Measurements from ENCODE around the gene CECR2. TPM values are rescaled to one million over a fixed set of nuclear protein-coding genes. Genes with fewer than 3 reads are reported as not detected.
"Not testable (repeated sequence)": the region's sequence is repeated elsewhere in the genome, so short reads cannot be mapped to it uniquely, and the experiment has no call there.

CECR2 gene
- total and polyA plus RNA-seq, 7 experiments from 2014 or later: 0.08 to 0.37 (median 0.15) TPM; not detected in 4

DNA sequence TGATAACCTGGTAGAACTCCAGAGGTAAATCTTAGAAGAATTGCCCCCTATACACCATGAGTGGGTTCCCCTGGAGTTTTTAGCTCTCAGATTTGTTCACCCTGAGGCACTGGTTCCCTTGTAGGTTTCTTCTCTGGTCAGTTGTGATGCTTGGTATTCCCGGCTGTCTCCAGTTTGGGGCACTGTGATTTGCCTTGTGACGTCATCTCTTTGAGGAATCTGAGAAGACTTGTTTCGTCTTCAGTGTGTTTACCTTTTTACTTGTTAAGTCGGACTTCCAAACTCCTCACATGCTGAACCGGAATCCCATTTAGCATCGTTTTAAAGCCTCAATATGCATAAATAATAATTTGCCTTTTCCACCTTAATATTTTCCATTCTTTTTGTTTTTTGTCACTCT lies 54.4 kb downstream of the CECR2 start:
- CTCF ChIA-PET: no interaction called here
- Mint-ChIP-seq H3K27me3 (peaks cover 0 to 6% (median 5%) of the 10 kb centered on the region in 5 donors), H3K27ac (no peak overlapping the region), H3K4me3 (no peak overlapping the region), H3K9me3 (no peaks in the 10 kb centered on the region), H3K36me3 (no peaks in the 10 kb centered on the region), H3K4me1 (no peaks in the 10 kb centered on the region)
- H3K4me3 ChIP-seq (ENCODE audit: low read length): no peak overlapping the region
- no peaks in the 10 kb centered on the region for H3K9me3 ChIP-seq (ENCODE audit: control insufficient read depth in 2 of 3, low read length in 3 of 3)
- H3K27me3 ChIP-seq (ENCODE audit: control insufficient read depth in 2 of 2, insufficient read depth in 2 of 2, low read length in 2 of 2): no peaks in the 10 kb centered on the region
- no peak for ATAC-seq
- intact Hi-C loops (cut with micrococcal nuclease): no loop called here
- no peak for DNase-seq
- H3K27ac ChIP-seq (ENCODE audit: low read depth, low read length): no peak overlapping the region
- no peaks in the 10 kb centered on the region for H3K36me3 ChIP-seq (ENCODE audit: control insufficient read depth in 2 of 3, insufficient read depth in 3 of 3, low read length in 3 of 3)
- H3K4me1 ChIP-seq (ENCODE audit: control insufficient read depth in 2 of 2, insufficient read depth in 2 of 2, low read length in 2 of 2): no peaks in the 10 kb centered on the region
- POLR2A ChIA-PET: no interaction called here

GRCh38 chr22:17427528-17427927 lies 58.3 kb downstream of the CECR2 start:
- H3K4me3 Mint-ChIP-seq; intact Hi-C loops (cut with micrococcal nuclease); ATAC-seq; H3K9me3 ChIP-seq (ENCODE audit: control insufficient read depth in 2 of 3, low read length in 3 of 3); POLR2A ChIA-PET; H3K27ac ChIP-seq (ENCODE audit: low read depth, low read length); H3K4me1 Mint-ChIP-seq; H3K27me3 ChIP-seq (ENCODE audit: control insufficient read depth in 2 of 2, insufficient read depth in 2 of 2, low read length in 2 of 2); H3K9me3 Mint-ChIP-seq; CTCF ChIA-PET; H3K27ac Mint-ChIP-seq; DNase-seq; H3K4me1 ChIP-seq (ENCODE audit: control insufficient read depth in 2 of 2, insufficient read depth in 2 of 2, low read length in 2 of 2); H3K36me3 Mint-ChIP-seq; H3K4me3 ChIP-seq (ENCODE audit: low read length); H3K36me3 ChIP-seq (ENCODE audit: control insufficient read depth in 2 of 3, insufficient read depth in 3 of 3, low read length in 3 of 3): not testable (repeated sequence)
- peaks cover 6 to 17% (median 13%) of the 10 kb centered on the region in 5 donors for H3K27me3 Mint-ChIP-seq

DNA sequence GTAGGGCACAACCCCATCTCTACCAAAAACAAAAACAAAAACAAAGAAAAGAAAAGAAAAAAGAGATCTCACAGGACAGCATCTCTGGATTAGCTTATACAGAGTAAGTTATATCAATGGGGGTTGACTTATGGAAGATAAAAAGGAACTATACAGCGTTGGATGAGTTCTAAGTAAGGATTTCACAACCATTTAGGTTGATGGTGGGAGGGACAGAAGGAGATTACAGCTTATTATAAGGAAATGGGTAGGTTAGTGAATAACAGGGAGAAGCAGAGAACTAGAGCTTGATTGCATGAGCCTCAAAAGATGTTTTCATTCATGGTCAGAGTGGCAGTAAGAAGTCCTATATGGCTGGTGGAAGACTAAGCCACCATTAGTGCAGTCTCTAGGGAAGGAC lies 60.3 kb downstream of the CECR2 start:
- Mint-ChIP-seq H3K27ac (no peak overlapping the region), H3K9me3 (no peaks in the 10 kb centered on the region)

DNA sequence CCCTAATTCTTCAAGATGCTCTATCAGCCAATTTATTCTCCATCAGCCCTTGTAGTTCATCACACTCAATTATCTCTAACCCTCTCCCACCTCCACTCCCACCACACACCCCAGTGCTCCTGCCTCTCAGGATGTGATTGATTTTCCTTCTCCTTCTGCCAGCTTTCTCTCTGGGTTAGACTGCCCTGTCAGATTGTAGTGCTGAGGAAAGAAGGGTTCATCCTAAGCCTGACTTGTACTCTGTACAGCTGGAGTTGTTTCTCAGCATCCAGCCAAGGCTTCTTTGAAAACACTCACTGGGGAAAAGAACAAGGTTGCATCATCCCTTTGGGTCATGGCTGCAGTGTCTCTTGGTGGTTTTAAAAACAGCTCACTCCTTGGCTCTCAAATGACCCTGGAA lies 61.2 kb downstream of the CECR2 start:
- Histone ChIP-seq H3K36me3 (ENCODE audit: control insufficient read depth in 2 of 3, insufficient read depth in 3 of 3, low read length in 3 of 3) (no peaks in the 10 kb centered on the region), H3K27ac (ENCODE audit: low read depth, low read length) (no peak overlapping the region), H3K27me3 (ENCODE audit: control insufficient read depth in 2 of 2, insufficient read depth in 2 of 2, low read length in 2 of 2) (no peaks in the 10 kb centered on the region), H3K9me3 (ENCODE audit: control insufficient read depth in 2 of 3, low read length in 3 of 3) (no peaks in the 10 kb centered on the region), H3K4me1 (ENCODE audit: control insufficient read depth in 2 of 2, insufficient read depth in 2 of 2, low read length in 2 of 2) (no peaks in the 10 kb centered on the region), H3K4me3 (ENCODE audit: low read length) (no peak overlapping the region)
- H3K27me3 Mint-ChIP-seq: peaks cover 6 to 18% (median 17%) of the 10 kb centered on the region in 5 donors
- no peak overlapping the region for H3K4me3 Mint-ChIP-seq
- H3K9me3 Mint-ChIP-seq: no peaks in the 10 kb centered on the region
- no peaks in the 10 kb centered on the region for H3K36me3 Mint-ChIP-seq
- ATAC-seq: no peak
- no peak overlapping the region for H3K27ac Mint-ChIP-seq
- no peak for DNase-seq
- ChIA-PET CTCF (no interaction called here), POLR2A (no interaction called here)
- peaks cover 0 to 9% (median 0%) of the 10 kb centered on the region in 7 donors for H3K4me1 Mint-ChIP-seq
- intact Hi-C loops (cut with micrococcal nuclease): no loop called here

More for the DNA sequence above, 60.3 kb downstream of the CECR2 start:
- Histone ChIP-seq H3K27me3 (ENCODE audit: control insufficient read depth in 2 of 2, insufficient read depth in 2 of 2, low read length in 2 of 2) (no peaks in the 10 kb centered on the region), H3K4me3 (ENCODE audit: low read length) (no peak overlapping the region), H3K9me3 (ENCODE audit: control insufficient read depth in 2 of 3, low read length in 3 of 3) (no peaks in the 10 kb centered on the region), H3K27ac (ENCODE audit: low read depth, low read length) (no peak overlapping the region), H3K36me3 (ENCODE audit: control insufficient read depth in 2 of 3, insufficient read depth in 3 of 3, low read length in 3 of 3) (no peaks in the 10 kb centered on the region), H3K4me1 (ENCODE audit: control insufficient read depth in 2 of 2, insufficient read depth in 2 of 2, low read length in 2 of 2) (no peaks in the 10 kb centered on the region)
- Mint-ChIP-seq H3K36me3 (no peaks in the 10 kb centered on the region), H3K4me3 (no peak overlapping the region), H3K4me1 (peaks cover 0 to 9% (median 0%) of the 10 kb centered on the region in 7 donors), H3K27me3 (peaks cover 6 to 17% (median 13%) of the 10 kb centered on the region in 5 donors)
- ATAC-seq (no peak), DNase-seq (no peak)
- intact Hi-C loops (cut with micrococcal nuclease): no loop called here
- ChIA-PET CTCF (no interaction called here), POLR2A (no interaction called here)

- H3K27ac ChIP-seq (ENCODE audit: low read depth, low read length): no peak overlapping the region
- DNase-seq (no peak), ATAC-seq (no peak)
- Mint-ChIP-seq H3K4me1 (peaks cover 0 to 9% (median 0%) of the 10 kb centered on the region in 7 donors), H3K9me3 (no peaks in the 10 kb centered on the region), H3K27me3 (peaks cover 6 to 22% (median 15%) of the 10 kb centered on the region in 5 donors), H3K4me3 (no peak overlapping the region), H3K27ac (no peak overlapping the region), H3K36me3 (no peaks in the 10 kb centered on the region)
- CTCF ChIA-PET: no interaction called here
- H3K4me1 ChIP-seq (ENCODE audit: control insufficient read depth in 2 of 2, insufficient read depth in 2 of 2, low read length in 2 of 2): no peaks in the 10 kb centered on the region
- no peaks in the 10 kb centered on the region for H3K27me3 ChIP-seq (ENCODE audit: control insufficient read depth in 2 of 2, insufficient read depth in 2 of 2, low read length in 2 of 2)
- H3K4me3 ChIP-seq (ENCODE audit: low read length): no peak overlapping the region
- POLR2A ChIA-PET: no interaction called here
- no peaks in the 10 kb centered on the region for H3K36me3 ChIP-seq (ENCODE audit: control insufficient read depth in 2 of 3, insufficient read depth in 3 of 3, low read length in 3 of 3)
- H3K9me3 ChIP-seq (ENCODE audit: control insufficient read depth in 2 of 3, low read length in 3 of 3): no peaks in the 10 kb centered on the region
- intact Hi-C loops (cut with micrococcal nuclease): no loop called here
These were observed 61.9 kb downstream of the CECR2 start for GRCh38 chr22:17431179-17431578.

- CTCF ChIA-PET: no interaction called here
- Histone ChIP-seq H3K27me3 (ENCODE audit: control insufficient read depth in 2 of 2, insufficient read depth in 2 of 2, low read length in 2 of 2) (no peaks in the 10 kb centered on the region), H3K36me3 (ENCODE audit: control insufficient read depth in 2 of 3, insufficient read depth in 3 of 3, low read length in 3 of 3) (no peaks in the 10 kb centered on the region), H3K9me3 (ENCODE audit: control insufficient read depth in 2 of 3, low read length in 3 of 3) (no peaks in the 10 kb centered on the region), H3K27ac (ENCODE audit: low read depth, low read length) (no peak overlapping the region), H3K4me1 (ENCODE audit: control insufficient read depth in 2 of 2, insufficient read depth in 2 of 2, low read length in 2 of 2) (no peaks in the 10 kb centered on the region), H3K4me3 (ENCODE audit: low read length) (no peak overlapping the region)
- Mint-ChIP-seq H3K4me1 (peaks cover 0 to 12% (median 0%) of the 10 kb centered on the region in 7 donors), H3K27ac (no peak overlapping the region), H3K27me3 (peaks cover 0 to 21% (median 13%) of the 10 kb centered on the region in 5 donors), H3K4me3 (no peak overlapping the region), H3K9me3 (no peaks in the 10 kb centered on the region), H3K36me3 (no peaks in the 10 kb centered on the region)
- ATAC-seq: no peak
- intact Hi-C loops (cut with micrococcal nuclease): no loop called here
- DNase-seq: no peak
- POLR2A ChIA-PET: interaction anchor here (0.6 kb wide), 1 partner anchor 448 kb away, joined by 6 read pairs; no protein-coding TSS in a partner anchor
These were observed 65.6 kb downstream of the CECR2 start for GRCh38 chr22:17434856-17435255.

GRCh38 chr22:17435375-17435774 lies 66.1 kb downstream of the CECR2 start:
- intact Hi-C loops (cut with micrococcal nuclease): no loop called here
- H3K27ac Mint-ChIP-seq: no peak overlapping the region
- Histone ChIP-seq H3K27ac (ENCODE audit: low read depth, low read length) (no peak overlapping the region), H3K36me3 (ENCODE audit: control insufficient read depth in 2 of 3, insufficient read depth in 3 of 3, low read length in 3 of 3) (no peaks in the 10 kb centered on the region), H3K4me3 (ENCODE audit: low read length) (no peak overlapping the region), H3K9me3 (ENCODE audit: control insufficient read depth in 2 of 3, low read length in 3 of 3) (no peaks in the 10 kb centered on the region), H3K4me1 (ENCODE audit: control insufficient read depth in 2 of 2, insufficient read depth in 2 of 2, low read length in 2 of 2) (no peaks in the 10 kb centered on the region), H3K27me3 (ENCODE audit: control insufficient read depth in 2 of 2, insufficient read depth in 2 of 2, low read length in 2 of 2) (no peaks in the 10 kb centered on the region)
- H3K4me1 Mint-ChIP-seq: peaks cover 0 to 10% (median 0%) of the 10 kb centered on the region in 7 donors
- H3K4me3 Mint-ChIP-seq: no peak overlapping the region
- ATAC-seq: no peak
- no peaks in the 10 kb centered on the region for H3K36me3 Mint-ChIP-seq
- ChIA-PET CTCF (no interaction called here), POLR2A (interaction anchor here (0.6 kb wide), 1 partner anchor 448 kb away, joined by 6 read pairs; no protein-coding TSS in a partner anchor)
- DNase-seq: no peak
- H3K27me3 Mint-ChIP-seq: peaks cover 0 to 23% (median 13%) of the 10 kb centered on the region in 5 donors
- no peaks in the 10 kb centered on the region for H3K9me3 Mint-ChIP-seq

Measured in naive thymus-derived CD4-positive, alpha-beta T cell (primary cell).